Duodenal mucosa (tissue), 2 donors: ENCODE results near the gene GIMAP8.
A peak's percentile ranks its signal among the peaks of the same experiment; 100 is the strongest.

ENCODE experiments used
- H3K27ac ChIP-seq: one replicate; pipeline ENCODE4 v1.7.0; 2013; ENCODE audit warnings: low read depth, low read length
- H3K27me3 ChIP-seq, 2 donors: one replicate each; pipeline ENCODE4 v1.7.0; 2013; ENCODE audit warnings: low read length in 2 of 2, control low read depth in 1 of 2; ENCODE audit not compliant: insufficient read depth in 2 of 2, control insufficient read depth in 1 of 2
- H3K36me3 ChIP-seq, 2 donors: one replicate each; pipeline ENCODE4 v1.7.0; 2013; ENCODE audit warnings: low read length in 2 of 2, control low read depth in 1 of 2; ENCODE audit not compliant: insufficient read depth in 2 of 2, control insufficient read depth in 1 of 2
- H3K4me1 ChIP-seq, 2 donors: one replicate each; pipeline ENCODE4 v1.7.0; 2013; ENCODE audit warnings: low read length in 2 of 2, control low read depth in 1 of 2; ENCODE audit not compliant: insufficient read depth in 2 of 2, control insufficient read depth in 1 of 2
- H3K4me3 ChIP-seq, 2 donors: one replicate each; pipeline ENCODE4 v1.7.0; 2013; ENCODE audit warnings: low read length in 2 of 2, low read depth in 1 of 2
- H3K9ac ChIP-seq, 2 donors: one replicate each; pipeline ENCODE4 v1.7.0; 2013; ENCODE audit warnings: low read length in 2 of 2, low read depth in 1 of 2
- H3K9me3 ChIP-seq, 2 donors: one replicate each; pipeline ENCODE4 v1.7.0; 2013; ENCODE audit warnings: low read length in 2 of 2, control low read depth in 1 of 2; ENCODE audit not compliant: control insufficient read depth in 1 of 2

Gene GIMAP8

DNA sequence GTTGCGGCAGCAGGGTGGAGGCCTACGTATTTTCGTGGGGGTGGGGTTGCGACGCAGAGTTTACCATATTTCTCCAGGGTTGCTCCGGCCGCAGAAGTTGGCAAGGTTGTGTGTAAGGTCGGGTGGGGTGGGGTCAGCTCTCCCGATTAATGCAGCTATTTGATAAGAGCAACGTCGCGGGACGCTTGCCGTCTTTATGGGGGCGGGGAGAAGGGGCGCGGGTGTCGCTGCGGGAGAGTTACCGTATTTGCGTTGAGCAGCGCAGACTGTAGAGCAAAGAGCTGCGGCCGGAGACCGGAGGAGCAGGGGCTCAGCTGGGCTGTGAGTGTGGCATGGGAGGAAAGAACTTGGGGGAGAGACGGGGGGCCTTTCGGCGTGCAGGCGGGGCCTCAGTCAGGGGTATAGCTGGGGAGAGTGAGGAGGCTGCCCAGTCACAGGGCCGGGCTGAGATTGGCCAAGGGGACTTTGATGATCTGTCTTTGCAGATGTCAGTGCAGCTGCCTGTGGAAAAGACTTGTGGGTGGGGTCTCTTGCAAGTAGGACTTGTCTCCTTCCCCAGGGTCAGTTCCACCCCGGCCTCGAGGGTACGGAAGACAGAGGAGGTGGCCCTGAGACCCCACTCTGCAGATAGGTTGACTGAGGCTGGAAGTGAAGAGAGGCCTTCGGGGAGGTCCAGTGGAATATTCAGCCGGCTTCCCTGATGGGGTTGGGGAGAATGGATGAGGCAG is 44.7 kb upstream of the GIMAP8 start:
- Histone ChIP-seq H3K4me1 (peaks cover 36 to 39% of the 10 kb centered on the region in 2 donors), H3K27ac (peak overlapping the region; percentile 77), H3K9me3 (no peaks in the 10 kb centered on the region), H3K4me3 (peak overlapping the region; percentile 82 to 86), H3K9ac (peak overlapping the region; percentile 83 to 91), H3K27me3 (no peaks in the 10 kb centered on the region), H3K36me3 (peaks cover 0 to 12% of the 10 kb centered on the region in 2 donors)

DNA sequence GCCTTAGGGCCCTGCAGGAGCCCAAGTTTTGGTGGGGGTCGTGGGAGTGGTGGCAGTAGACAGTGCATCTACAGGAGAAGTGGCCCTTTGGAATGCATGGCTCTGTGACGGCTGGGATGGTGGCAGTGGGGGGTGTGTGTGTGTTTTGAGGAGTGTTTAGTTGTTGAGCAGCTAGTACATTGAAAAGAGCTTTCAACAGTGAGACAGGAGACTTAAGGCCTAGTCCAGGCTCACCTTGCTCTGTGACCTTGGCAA is 44.2 kb upstream of the GIMAP8 start:
- peak overlapping the region; percentile 77 for H3K27ac ChIP-seq
- H3K9me3 ChIP-seq: no peaks in the 10 kb centered on the region
- peaks cover 36 to 39% of the 10 kb centered on the region in 2 donors for H3K4me1 ChIP-seq
- H3K27me3 ChIP-seq: no peaks in the 10 kb centered on the region
- H3K4me3 ChIP-seq: peak overlapping the region; percentile 82 to 86
- H3K36me3 ChIP-seq: peaks cover 0 to 15% of the 10 kb centered on the region in 2 donors
- peak overlapping the region; percentile 83 to 91 for H3K9ac ChIP-seq

DNA sequence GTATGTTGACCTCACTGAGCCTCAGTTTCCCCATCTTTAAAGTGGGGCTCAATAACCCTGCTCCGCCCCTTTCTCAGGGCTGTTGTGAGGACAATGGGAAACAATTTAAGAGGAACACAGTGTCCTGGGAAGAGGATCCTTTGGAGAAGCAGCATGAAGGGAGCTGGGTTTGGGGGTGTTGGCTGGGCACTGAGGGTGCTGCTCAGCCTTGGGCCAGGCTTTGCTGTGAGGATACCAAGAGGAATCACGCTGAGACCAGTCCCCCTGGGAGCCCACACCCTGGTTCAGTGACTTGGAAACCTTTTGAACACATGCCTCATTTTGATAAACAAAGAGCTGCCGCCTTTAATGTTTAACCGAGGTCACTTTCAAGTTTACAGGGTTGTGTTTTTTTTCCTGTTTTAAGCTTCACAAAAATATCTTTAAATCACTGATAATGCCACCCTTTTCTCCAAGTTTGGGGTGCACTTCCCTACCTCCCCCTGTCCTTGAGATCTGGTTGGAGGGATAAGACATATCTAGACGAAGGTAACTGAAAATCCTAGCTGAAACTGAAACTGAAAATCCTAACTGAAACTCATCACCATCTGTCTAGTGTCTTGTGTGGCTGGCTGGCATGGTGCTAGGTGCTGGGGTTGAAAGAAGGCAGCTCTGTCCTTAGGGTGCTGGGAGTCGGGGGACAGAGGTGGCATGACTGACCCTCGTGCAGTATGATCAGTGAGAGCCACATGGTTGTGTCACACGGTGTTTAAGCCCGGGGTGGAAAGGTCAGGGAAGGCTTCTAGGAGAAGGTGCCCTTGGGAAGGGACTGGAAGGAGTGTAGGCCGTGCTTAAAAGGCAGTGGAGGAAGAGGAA is 43.6 kb upstream of the GIMAP8 start:
- Histone ChIP-seq H3K36me3 (peaks cover 0 to 20% of the 10 kb centered on the region in 2 donors), H3K4me3 (peak overlapping the region; percentile 82 to 86), H3K9me3 (no peaks in the 10 kb centered on the region), H3K27me3 (no peaks in the 10 kb centered on the region), H3K4me1 (peaks cover 36 to 39% of the 10 kb centered on the region in 2 donors), H3K9ac (peak overlapping the region; percentile 83 to 91), H3K27ac (peak overlapping the region; percentile 77)

DNA sequence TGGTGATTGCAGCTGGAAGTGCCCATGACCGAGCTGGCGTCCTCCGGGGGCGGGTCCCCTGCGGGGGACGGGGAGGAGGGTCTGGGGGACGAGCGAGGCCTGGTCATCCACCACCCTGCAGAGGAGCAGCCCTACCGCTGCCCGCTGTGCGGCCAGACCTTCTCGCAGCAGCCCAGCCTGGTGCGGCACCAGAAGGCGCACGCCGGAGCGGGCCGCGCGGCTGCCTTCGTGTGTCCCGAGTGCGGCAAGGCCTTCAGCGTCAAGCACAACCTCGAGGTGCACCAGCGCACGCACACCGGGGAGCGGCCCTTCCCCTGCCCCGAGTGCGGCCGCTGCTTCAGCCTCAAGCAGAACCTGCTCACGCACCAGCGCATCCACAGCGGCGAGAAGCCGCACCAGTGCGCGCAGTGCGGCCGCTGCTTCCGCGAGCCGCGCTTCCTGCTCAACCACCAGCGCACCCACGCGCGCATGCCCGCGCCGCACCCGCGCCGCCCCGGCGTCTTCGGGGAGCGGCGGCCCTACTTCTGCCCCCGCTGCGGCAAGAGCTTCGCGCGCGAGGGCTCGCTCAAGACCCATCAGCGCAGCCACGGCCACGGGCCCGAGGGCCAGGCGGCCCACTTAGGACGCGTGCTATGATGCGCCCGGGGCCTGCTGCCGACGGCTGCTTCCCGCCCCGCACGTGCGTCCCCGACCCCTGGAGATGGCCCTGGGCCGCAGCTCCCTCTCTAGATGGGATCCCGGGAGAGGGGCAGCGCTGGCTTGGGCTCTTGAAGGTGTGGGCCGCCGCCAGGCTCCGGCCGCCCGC is 42.6 kb upstream of the GIMAP8 start:
- H3K9me3 ChIP-seq: no peaks in the 10 kb centered on the region
- H3K4me1 ChIP-seq: peaks cover 33 to 35% of the 10 kb centered on the region in 2 donors
- no peak overlapping the region for H3K27ac ChIP-seq
- no peak overlapping the region for H3K9ac ChIP-seq
- H3K36me3 ChIP-seq: peaks cover 0 to 20% of the 10 kb centered on the region in 2 donors
- no peaks in the 10 kb centered on the region for H3K27me3 ChIP-seq
- H3K4me3 ChIP-seq: no peak overlapping the region

DNA sequence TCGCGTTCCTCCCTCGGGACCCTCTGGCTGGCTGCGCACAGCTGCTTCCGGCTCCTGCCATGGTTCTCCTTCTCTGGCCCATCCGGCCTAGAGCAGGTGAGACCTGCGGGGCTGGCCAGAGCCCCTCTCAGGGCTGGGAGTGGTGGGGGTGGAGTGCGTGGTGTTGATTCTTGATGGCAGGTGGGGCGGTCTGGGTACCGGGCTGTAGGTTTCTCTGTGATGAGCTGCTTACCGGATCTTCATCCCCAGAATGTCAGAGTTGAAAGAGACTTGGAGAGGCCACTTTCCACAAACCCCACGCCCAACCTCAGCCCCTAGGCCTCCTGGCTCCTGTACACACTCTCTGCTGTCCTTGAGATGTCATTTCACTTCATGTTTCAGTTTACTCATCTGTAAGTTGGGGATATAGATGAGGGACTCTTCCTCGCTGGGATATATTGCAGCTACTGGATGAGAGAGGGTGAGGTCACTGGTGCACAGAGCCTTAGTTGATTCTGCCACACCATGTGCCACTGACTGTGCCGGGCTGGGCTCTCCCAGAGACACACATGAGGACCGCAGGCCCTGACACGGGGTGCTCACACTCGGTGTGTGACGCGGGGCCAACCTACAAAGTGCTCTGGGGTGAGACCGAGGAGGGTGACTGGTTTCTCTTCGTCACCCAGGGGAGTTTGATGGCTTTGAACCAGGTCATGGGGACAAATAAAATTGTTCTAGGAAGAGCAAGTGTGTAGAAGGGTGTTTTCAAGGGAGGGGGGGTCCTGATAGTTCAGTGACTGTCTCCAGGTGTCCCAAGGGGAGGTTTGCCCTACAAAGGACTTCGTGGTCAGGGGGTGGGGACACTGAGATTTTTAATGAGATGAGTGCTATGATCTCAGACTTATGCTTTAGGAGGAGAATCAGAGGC is 41.8 kb upstream of the GIMAP8 start:
- Histone ChIP-seq H3K9me3 (no peaks in the 10 kb centered on the region), H3K27ac (no peak overlapping the region), H3K9ac (no peak overlapping the region), H3K4me1 (peaks cover 24 to 27% of the 10 kb centered on the region in 2 donors), H3K36me3 (peaks cover 0 to 20% of the 10 kb centered on the region in 2 donors), H3K4me3 (no peak overlapping the region), H3K27me3 (no peaks in the 10 kb centered on the region)

- Histone ChIP-seq H3K4me1 (peaks cover 16 to 19% of the 10 kb centered on the region in 2 donors), H3K4me3 (no peak overlapping the region), H3K9ac (no peak overlapping the region), H3K27ac (no peak overlapping the region), H3K27me3 (no peaks in the 10 kb centered on the region), H3K36me3 (peaks cover 0 to 20% of the 10 kb centered on the region in 2 donors), H3K9me3 (no peaks in the 10 kb centered on the region)
Observed at GRCh38 chr7:150409300-150410030, 41.0 kb upstream of the GIMAP8 start.

- H3K27ac ChIP-seq: no peak overlapping the region
Observed at GRCh38 chr7:150410131-150410530, 40.3 kb upstream of the GIMAP8 start.

DNA sequence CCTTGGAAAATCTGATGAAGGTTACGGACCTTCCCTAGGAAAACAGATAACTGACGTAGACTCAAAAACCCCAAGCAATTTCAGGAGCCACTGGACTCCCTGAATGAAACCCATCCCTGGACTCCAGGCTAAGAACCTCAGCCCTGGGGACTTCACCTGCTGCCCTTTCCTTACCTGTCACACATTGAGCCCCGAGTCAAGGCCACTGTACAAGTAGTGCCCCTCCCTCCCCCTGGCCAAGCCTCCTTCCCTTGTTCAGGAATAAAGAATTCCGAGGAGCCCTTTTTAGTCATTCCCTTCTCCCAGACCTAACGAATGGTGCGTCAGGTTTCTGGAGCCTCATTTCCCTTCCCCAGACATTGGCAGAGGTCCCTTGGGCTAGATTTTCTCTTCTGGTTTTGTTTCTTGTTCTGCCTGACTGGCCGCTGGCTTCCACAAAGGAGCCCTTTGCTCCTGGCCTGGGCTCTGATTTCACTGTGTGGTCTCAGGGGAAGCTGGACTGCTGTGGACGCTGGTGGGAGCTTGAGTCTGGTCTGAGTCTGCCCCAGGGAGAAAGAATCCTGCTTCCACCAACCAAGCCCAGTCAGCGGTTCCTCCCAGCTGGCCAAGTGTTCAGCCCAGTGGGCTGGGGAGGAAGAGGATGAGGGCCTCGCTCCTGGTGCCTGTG is 39.6 kb upstream of the GIMAP8 start:
- no peak overlapping the region for H3K27ac ChIP-seq
- no peak overlapping the region for H3K9ac ChIP-seq
- no peak overlapping the region for H3K4me3 ChIP-seq
- H3K4me1 ChIP-seq: peaks cover 15 to 16% of the 10 kb centered on the region in 2 donors
- no peaks in the 10 kb centered on the region for H3K27me3 ChIP-seq
- no peaks in the 10 kb centered on the region for H3K9me3 ChIP-seq
- H3K36me3 ChIP-seq: peaks cover 0 to 20% of the 10 kb centered on the region in 2 donors

More at GRCh38 chr7:150410131-150410530, 40.3 kb upstream of the GIMAP8 start:
- Histone ChIP-seq H3K9ac (no peak overlapping the region), H3K9me3 (no peaks in the 10 kb centered on the region), H3K27me3 (no peaks in the 10 kb centered on the region), H3K36me3 (peaks cover 0 to 20% of the 10 kb centered on the region in 2 donors), H3K4me1 (peaks cover 15 to 16% of the 10 kb centered on the region in 2 donors), H3K4me3 (no peak overlapping the region)
